HepG2 (cell line): ENCODE results near the gene SGPP1. TPM values are rescaled to one million over a fixed set of nuclear protein-coding genes. Genes with fewer than 3 reads are reported as not detected.

ENCODE experiments used
- ATF2 ChIP-seq: sonication (generic); formaldehyde crosslinking; IDR thresholded peaks from 2 replicates; pipeline ENCODE4 v1.4.0; 2020; ENCODE audit warnings: missing genetic modification reagents
- ATF7 ChIP-seq, 2 experiments: fragments of 450-650 bp in 1 of 2; sonication (generic) in 1 of 2; formaldehyde crosslinking in 1 of 2; IDR thresholded peaks; 2 replicates each; pipeline versions ENCODE4 v1.4.0 to v1.6.1; 2016 to 2020; ENCODE audit warnings: antibody characterized with exemption in 1 of 2, mild to moderate bottlenecking in 1 of 2, missing genetic modification reagents in 1 of 2
- ERF ChIP-seq: IDR thresholded peaks from 2 replicates; pipeline ENCODE4 v1.6.1; 2018; ENCODE audit warnings: missing biosample characterization, missing genetic modification reagents
- GATAD2A ChIP-seq: IDR thresholded peaks from 2 replicates; pipeline ENCODE4 v1.6.1; 2016
- HOMEZ ChIP-seq: IDR thresholded peaks from 2 replicates; pipeline ENCODE4 v1.6.1; 2016; ENCODE audit warnings: low read depth
- IKZF1 ChIP-seq: fragments of 450-650 bp; IDR thresholded peaks from 2 replicates; pipeline ENCODE4 v1.7.1; 2016
- MIER3 ChIP-seq: IDR thresholded peaks from 2 replicates; pipeline ENCODE4 v1.6.1; 2016; ENCODE audit warnings: missing compliant biosample characterization, borderline replicate concordance
- NONO ChIP-seq, 2 experiments: fragments of 450-650 bp in 1 of 2; sonication (generic) in 1 of 2; formaldehyde crosslinking in 1 of 2; IDR thresholded peaks in 1 of 2; conservative IDR thresholded peaks in 1 of 2; 2 replicates each; pipeline versions ENCODE4 v1.6.1 to v1.8.0; 2017 to 2022; ENCODE audit warnings: mild to moderate bottlenecking in 1 of 2, missing genetic modification reagents in 1 of 2, moderate library complexity in 1 of 2
- NR2C2 ChIP-seq: sonication (generic); formaldehyde crosslinking; IDR thresholded peaks from 2 replicates; pipeline ENCODE4 v1.4.0; 2020; ENCODE audit warnings: missing genetic modification reagents, mild to moderate bottlenecking, moderate library complexity, borderline replicate concordance
- RARA ChIP-seq: IDR thresholded peaks from 2 replicates; pipeline ENCODE4 v1.6.1; 2016; ENCODE audit warnings: missing genetic modification reagents, missing compliant biosample characterization
- RFX5 ChIP-seq: IDR thresholded peaks from 2 replicates; pipeline ENCODE4 v1.6.1; 2011; ENCODE audit warnings: low read depth, low read length, improper control_type of control experiment
- ZBTB20 ChIP-seq: sonication (generic); formaldehyde crosslinking; IDR thresholded peaks from 2 replicates; pipeline ENCODE4 v1.8.1; 2023; ENCODE audit warnings: missing genetic modification reagents, low read depth, mild to moderate bottlenecking, borderline replicate concordance
- ZGPAT ChIP-seq: IDR thresholded peaks from 2 replicates; pipeline ENCODE4 v1.6.1; 2016; ENCODE audit warnings: mild to moderate bottlenecking
- ZMYM2 ChIP-seq: sonication (generic); formaldehyde crosslinking; IDR thresholded peaks from 2 replicates; pipeline ENCODE4 v1.8.0; 2022; ENCODE audit warnings: mild to moderate bottlenecking, missing genetic modification reagents
- ZNF20 ChIP-seq: sonication (generic); formaldehyde crosslinking; IDR thresholded peaks from 2 replicates; pipeline ENCODE4 v1.4.0; 2020; ENCODE audit warnings: mild to moderate bottlenecking, moderate library complexity, missing genetic modification reagents
- ZNF234 ChIP-seq: sonication (generic); formaldehyde crosslinking; conservative IDR thresholded peaks from 2 replicates; pipeline ENCODE4 v1.5.1; 2020; ENCODE audit warnings: mild to moderate bottlenecking, missing genetic modification reagents
- ZNF263 ChIP-seq: sonication (generic); formaldehyde crosslinking; IDR thresholded peaks from 2 replicates; pipeline ENCODE4 v1.4.0; 2020; ENCODE audit warnings: missing genetic modification reagents
- ZNF33B ChIP-seq: sonication (generic); formaldehyde crosslinking; IDR thresholded peaks from 2 replicates; pipeline ENCODE4 v1.5.1; 2020; ENCODE audit warnings: mild to moderate bottlenecking, missing genetic modification reagents
- ZNF773 ChIP-seq: sonication (generic); formaldehyde crosslinking; IDR thresholded peaks from 2 replicates; pipeline ENCODE4 v1.4.0; 2020; ENCODE audit warnings: missing genetic modification reagents, borderline replicate concordance
- ZSCAN31 ChIP-seq: sonication (generic); formaldehyde crosslinking; IDR thresholded peaks from 2 replicates; pipeline ENCODE4 v1.5.0; 2020; ENCODE audit warnings: low read depth, mild to moderate bottlenecking, missing genetic modification reagents
- polyA plus RNA-seq, 8 experiments: library from polyadenylated mRNA; depleted of rRNA in 3 of 8; stranded (reverse) in 7 of 8; unstranded in 1 of 8; fragments of >200 nt; fragmentation: Illumina TruSeq in 4 of 8; extraction: Trizol in 4 of 8; gene quantifications; 2 replicates each; pipeline versions ENCODE4 v1.2.1 to v1.2.3, GENCODE V29; 2011 to 2016; ENCODE audit warnings: low read depth in 4 of 8, missing spikeins in 1 of 8, mixed read lengths in 1 of 8; ENCODE audit not compliant: insufficient read depth in 1 of 8
- total RNA-seq, 5 experiments: library from RNA; depleted of rRNA; stranded (reverse); fragments of >200 nt; fragmentation: Illumina TruSeq; extraction: Trizol; gene quantifications; 2 replicates each; pipeline ENCODE4 v1.2.3, GENCODE V29; 2016; ENCODE audit warnings: low read depth in 1 of 5
- TF ChIP-seq, protein P1 (sequence below): IDR thresholded peaks from 2 replicates; pipeline ENCODE4 v1.6.1; 2012; ENCODE audit warnings: inconsistent platforms
- TF ChIP-seq, protein P2 (sequence below): sonication (generic); formaldehyde crosslinking; IDR thresholded peaks from 2 replicates; pipeline ENCODE4 v1.4.0; 2020; ENCODE audit warnings: missing genetic modification reagents, borderline replicate concordance

Gene SGPP1
- total and polyA plus RNA-seq, 2 of the 13 experiments (the other 11 are each of a cell fraction or from before 2014, with no cell fraction given), result 6.4 to 6.8 TPM

- TF ChIP-seq HOMEZ (CRISPR knock-in tag) (peak; percentile 65; the same call in 1 of the 2 replicates), ZNF773 (CRISPR knock-in tag) (no peak), RARA (CRISPR knock-in tag) (peak; percentile 62), ZGPAT (CRISPR knock-in tag) (no peak), ZNF20 (CRISPR knock-in tag) (no peak), ZBTB20 (CRISPR knock-in tag) (no peak), NR2C2 (CRISPR knock-in tag) (0 out of 2 replicates have a peak, but pooled peaks have one; percentile 18), MIER3 (CRISPR knock-in tag) (0 out of 2 replicates have a peak, but pooled peaks have one; percentile 36), ERF (CRISPR knock-in tag) (0 out of 2 replicates have a peak, but pooled peaks have one; percentile 45), NONO (IDR thresholded peaks at IDR 0.05) (no peak), NONO (CRISPR knock-in tag; conservative IDR thresholded peaks at IDR 0.05) (no peak), ZNF263 (CRISPR knock-in tag) (peak; percentile 86), ZNF234 (CRISPR knock-in tag) (no peak), RFX5 (no peak), ATF7 (IDR thresholded peaks at IDR 0.05) (no peak), ATF7 (CRISPR knock-in tag; IDR thresholded peaks at IDR 0.05) (no peak), ATF2 (CRISPR knock-in tag) (0 out of 2 replicates have a peak, but pooled peaks have one; percentile 45), ZMYM2 (CRISPR knock-in tag) (0 out of 2 replicates have a peak, but pooled peaks have one; percentile 37), IKZF1 (no peak), ZSCAN31 (CRISPR knock-in tag) (no peak), ZNF33B (CRISPR knock-in tag) (no peak), GATAD2A (CRISPR knock-in tag) (peak; percentile 68)
- TF ChIP-seq, protein P1, sequence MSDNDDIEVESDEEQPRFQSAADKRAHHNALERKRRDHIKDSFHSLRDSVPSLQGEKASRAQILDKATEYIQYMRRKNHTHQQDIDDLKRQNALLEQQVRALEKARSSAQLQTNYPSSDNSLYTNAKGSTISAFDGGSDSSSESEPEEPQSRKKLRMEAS, result no peak; the same call in 1 of the 2 replicates
- TF ChIP-seq, protein P2, sequence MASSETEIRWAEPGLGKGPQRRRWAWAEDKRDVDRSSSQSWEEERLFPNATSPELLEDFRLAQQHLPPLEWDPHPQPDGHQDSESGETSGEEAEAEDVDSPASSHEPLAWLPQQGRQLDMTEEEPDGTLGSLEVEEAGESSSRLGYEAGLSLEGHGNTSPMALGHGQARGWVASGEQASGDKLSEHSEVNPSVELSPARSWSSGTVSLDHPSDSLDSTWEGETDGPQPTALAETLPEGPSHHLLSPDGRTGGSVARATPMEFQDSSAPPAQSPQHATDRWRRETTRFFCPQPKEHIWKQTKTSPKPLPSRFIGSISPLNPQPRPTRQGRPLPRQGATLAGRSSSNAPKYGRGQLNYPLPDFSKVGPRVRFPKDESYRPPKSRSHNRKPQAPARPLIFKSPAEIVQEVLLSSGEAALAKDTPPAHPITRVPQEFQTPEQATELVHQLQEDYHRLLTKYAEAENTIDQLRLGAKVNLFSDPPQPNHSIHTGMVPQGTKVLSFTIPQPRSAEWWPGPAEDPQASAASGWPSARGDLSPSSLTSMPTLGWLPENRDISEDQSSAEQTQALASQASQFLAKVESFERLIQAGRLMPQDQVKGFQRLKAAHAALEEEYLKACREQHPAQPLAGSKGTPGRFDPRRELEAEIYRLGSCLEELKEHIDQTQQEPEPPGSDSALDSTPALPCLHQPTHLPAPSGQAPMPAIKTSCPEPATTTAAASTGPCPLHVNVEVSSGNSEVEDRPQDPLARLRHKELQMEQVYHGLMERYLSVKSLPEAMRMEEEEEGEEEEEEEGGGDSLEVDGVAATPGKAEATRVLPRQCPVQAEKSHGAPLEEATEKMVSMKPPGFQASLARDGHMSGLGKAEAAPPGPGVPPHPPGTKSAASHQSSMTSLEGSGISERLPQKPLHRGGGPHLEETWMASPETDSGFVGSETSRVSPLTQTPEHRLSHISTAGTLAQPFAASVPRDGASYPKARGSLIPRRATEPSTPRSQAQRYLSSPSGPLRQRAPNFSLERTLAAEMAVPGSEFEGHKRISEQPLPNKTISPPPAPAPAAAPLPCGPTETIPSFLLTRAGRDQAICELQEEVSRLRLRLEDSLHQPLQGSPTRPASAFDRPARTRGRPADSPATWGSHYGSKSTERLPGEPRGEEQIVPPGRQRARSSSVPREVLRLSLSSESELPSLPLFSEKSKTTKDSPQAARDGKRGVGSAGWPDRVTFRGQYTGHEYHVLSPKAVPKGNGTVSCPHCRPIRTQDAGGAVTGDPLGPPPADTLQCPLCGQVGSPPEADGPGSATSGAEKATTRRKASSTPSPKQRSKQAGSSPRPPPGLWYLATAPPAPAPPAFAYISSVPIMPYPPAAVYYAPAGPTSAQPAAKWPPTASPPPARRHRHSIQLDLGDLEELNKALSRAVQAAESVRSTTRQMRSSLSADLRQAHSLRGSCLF (CRISPR knock-in tag), result no peak
These were observed 36.2 kb upstream of the SGPP1 start (continued) for GRCh38 chr14:63764103-63764502.
